HEK293 (cell line): ENCODE results near the gene BBS9.

ENCODE experiments used
- ATF2 ChIP-seq: fragments of 450-650 bp; formaldehyde crosslinking; IDR thresholded peaks from 2 replicates; pipeline ENCODE4 v1.5.1; 2016; ENCODE audit warnings: missing biosample characterization, missing genetic modification characterization, low read depth
- CTCF ChIP-seq: fragments of 450-650 bp; formaldehyde crosslinking; IDR thresholded peaks from 2 replicates; pipeline ENCODE4 v1.5.1; 2016; ENCODE audit warnings: missing biosample characterization, missing genetic modification characterization
- KLF1 ChIP-seq: fragments of 450-650 bp; formaldehyde crosslinking; IDR thresholded peaks from 2 replicates; pipeline ENCODE4 v1.5.1; 2016; ENCODE audit warnings: missing biosample characterization, missing genetic modification characterization
- PRDM4 ChIP-seq: fragments of 450-650 bp; formaldehyde crosslinking; IDR thresholded peaks from 2 replicates; pipeline ENCODE4 v1.5.1; 2017; ENCODE audit warnings: missing biosample characterization, missing genetic modification characterization
- ZNF274 ChIP-seq, 2 experiments: fragments of 200-500 bp in 1 of 2; fragments of 450-650 bp in 1 of 2; sonication (Bioruptor generic) in 1 of 2; formaldehyde crosslinking in 1 of 2; IDR thresholded peaks; 2 replicates each; pipeline versions ENCODE4 v1.5.1 to v1.6.1; 2014 to 2016; ENCODE audit warnings: borderline replicate concordance in 1 of 2, inconsistent platforms in 1 of 2, low read length in 1 of 2, missing biosample characterization in 1 of 2, missing genetic modification characterization in 1 of 2
- ZNF302 ChIP-seq: fragments of 450-650 bp; formaldehyde crosslinking; IDR thresholded peaks from 2 replicates; pipeline ENCODE4 v1.5.1; 2016; ENCODE audit warnings: missing biosample characterization, missing genetic modification characterization, low read depth
- ZNF311 ChIP-seq: fragments of 450-650 bp; formaldehyde crosslinking; IDR thresholded peaks from 2 replicates; pipeline ENCODE4 v1.5.1; 2017; ENCODE audit warnings: missing biosample characterization, missing genetic modification characterization, borderline replicate concordance
- ZNF510 ChIP-seq: fragments of 450-650 bp; formaldehyde crosslinking; IDR thresholded peaks from 2 replicates; pipeline ENCODE4 v1.5.1; 2018; ENCODE audit warnings: mild to moderate bottlenecking, missing genetic modification characterization, missing biosample characterization; ENCODE audit not compliant: insufficient replicate concordance
- ZNF585B ChIP-seq: fragments of 450-650 bp; formaldehyde crosslinking; IDR thresholded peaks from 2 replicates; pipeline ENCODE4 v1.5.1; 2016; ENCODE audit warnings: missing biosample characterization, missing genetic modification characterization
- ZNF768 ChIP-seq: fragments of 450-650 bp; formaldehyde crosslinking; IDR thresholded peaks from 2 replicates; pipeline ENCODE4 v1.5.1; 2018; ENCODE audit warnings: missing biosample characterization, mild to moderate bottlenecking, missing genetic modification characterization
- TF ChIP-seq, protein P1 (sequence below): fragments of 450-650 bp; formaldehyde crosslinking; IDR thresholded peaks from 2 replicates; pipeline ENCODE4 v1.5.1; 2016; ENCODE audit warnings: missing biosample characterization, missing genetic modification characterization
- TF ChIP-seq, protein P2 (sequence below): fragments of 450-650 bp; formaldehyde crosslinking; IDR thresholded peaks from 2 replicates; pipeline ENCODE4 v1.5.1; 2016; ENCODE audit warnings: missing biosample characterization, missing genetic modification characterization

DNA sequence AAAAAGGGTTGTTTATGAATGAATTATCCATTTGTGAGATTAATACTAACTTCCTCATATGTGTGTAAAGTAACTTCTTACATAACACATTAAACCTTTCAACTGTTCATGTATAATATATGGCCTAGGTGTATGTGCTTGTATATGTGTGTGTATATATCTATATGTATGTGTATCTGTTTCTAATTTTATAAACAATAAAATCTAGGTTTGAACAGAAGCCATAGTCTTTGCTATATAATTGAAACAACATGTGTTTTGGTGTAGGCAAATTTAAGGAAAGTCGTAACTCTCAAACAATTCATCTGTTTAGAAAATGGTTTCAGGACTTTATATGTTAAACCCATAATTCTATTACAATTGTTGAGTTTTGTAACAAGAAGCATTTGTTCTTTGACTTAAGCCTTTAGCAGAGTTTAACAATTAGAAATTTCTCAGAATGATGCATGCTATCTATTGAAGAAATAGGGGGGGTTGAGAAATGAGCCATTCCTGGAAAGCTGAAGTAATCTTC, 103.3 kb downstream of the BBS9 start:
- no peak for TF ChIP-seq ZNF510
- TF ChIP-seq ZNF585B (tag by site-specific recombination), result no peak
- no peak for TF ChIP-seq PRDM4 (tag by site-specific recombination)
- no peak for TF ChIP-seq ZNF274 (IDR thresholded peaks at IDR 0.05; ENCODE audit: low read length)
- no peak for TF ChIP-seq ZNF274 (tag by site-specific recombination; IDR thresholded peaks at IDR 0.05; ENCODE audit: borderline replicate concordance)
- no peak for TF ChIP-seq ZNF302 (tag by site-specific recombination)
- TF ChIP-seq ZNF768 (tag by site-specific recombination), result no peak
- TF ChIP-seq KLF1, result no peak
- no peak for TF ChIP-seq CTCF (tag by site-specific recombination)
- TF ChIP-seq ATF2 (tag by site-specific recombination), result no peak
- TF ChIP-seq ZNF311 (tag by site-specific recombination), result no peak
- TF ChIP-seq, protein P1, sequence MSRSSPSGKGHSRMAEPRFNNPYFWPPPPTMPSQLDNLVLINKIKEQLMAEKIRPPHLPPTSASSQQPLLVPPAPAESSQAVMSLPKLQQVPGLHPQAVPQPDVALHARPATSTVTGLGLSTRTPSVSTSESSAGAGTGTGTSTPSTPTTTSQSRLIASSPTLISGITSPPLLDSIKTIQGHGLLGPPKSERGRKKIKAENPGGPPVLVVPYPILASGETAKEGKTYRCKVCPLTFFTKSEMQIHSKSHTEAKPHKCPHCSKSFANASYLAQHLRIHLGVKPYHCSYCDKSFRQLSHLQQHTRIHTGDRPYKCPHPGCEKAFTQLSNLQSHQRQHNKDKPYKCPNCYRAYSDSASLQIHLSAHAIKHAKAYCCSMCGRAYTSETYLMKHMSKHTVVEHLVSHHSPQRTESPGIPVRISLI (tag by site-specific recombination), result no peak
- TF ChIP-seq, protein P2, sequence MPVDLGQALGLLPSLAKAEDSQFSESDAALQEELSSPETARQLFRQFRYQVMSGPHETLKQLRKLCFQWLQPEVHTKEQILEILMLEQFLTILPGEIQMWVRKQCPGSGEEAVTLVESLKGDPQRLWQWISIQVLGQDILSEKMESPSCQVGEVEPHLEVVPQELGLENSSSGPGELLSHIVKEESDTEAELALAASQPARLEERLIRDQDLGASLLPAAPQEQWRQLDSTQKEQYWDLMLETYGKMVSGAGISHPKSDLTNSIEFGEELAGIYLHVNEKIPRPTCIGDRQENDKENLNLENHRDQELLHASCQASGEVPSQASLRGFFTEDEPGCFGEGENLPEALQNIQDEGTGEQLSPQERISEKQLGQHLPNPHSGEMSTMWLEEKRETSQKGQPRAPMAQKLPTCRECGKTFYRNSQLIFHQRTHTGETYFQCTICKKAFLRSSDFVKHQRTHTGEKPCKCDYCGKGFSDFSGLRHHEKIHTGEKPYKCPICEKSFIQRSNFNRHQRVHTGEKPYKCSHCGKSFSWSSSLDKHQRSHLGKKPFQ, result no peak
